DMS114 treated with DMSO at 0.1 percent for 48 hours (cell line): ENCODE data around the gene GNPNAT1.

ENCODE experiments used
- DNase-seq: peaks from one replicate; lab custom pipeline; 2025; ENCODE audit not compliant: unreplicated experiment; lab: John Stamatoyannopoulos, UW

Gene GNPNAT1

GRCh38 chr14:52791223-52792096 lies at the start of gene GNPNAT1:
GNPNAT1 (minus strand) TSS chr14:52791607; CDS start chr14:52784650, 6,957 bp downstream.
- DNase-seq: peak; percentile 69

- no peak for DNase-seq
Measured at GRCh38 chr14:52840877-52841276, 49.5 kb upstream of the GNPNAT1 start.

- DNase-seq: no peak
Measured at GRCh38 chr14:52837451-52837850, 46.0 kb upstream of the GNPNAT1 start.

GRCh38 chr14:52836063-52836462 lies 44.7 kb upstream of the GNPNAT1 start:
- DNase-seq: no peak

GRCh38 chr14:52835122-52835903 lies 43.9 kb upstream of the GNPNAT1 start:
- no peak for DNase-seq

GRCh38 chr14:52834440-52834842 lies 43.0 kb upstream of the GNPNAT1 start:
- no peak for DNase-seq

GRCh38 chr14:52833891-52834290 lies 42.5 kb upstream of the GNPNAT1 start:
- no peak for DNase-seq

- DNase-seq: no peak
Measured at GRCh38 chr14:52829527-52830185, 38.2 kb upstream of the GNPNAT1 start.

- DNase-seq: no peak
Measured at GRCh38 chr14:52827426-52827825, 36.0 kb upstream of the GNPNAT1 start.

- no peak for DNase-seq
Measured at GRCh38 chr14:52825085-52825484, 33.7 kb upstream of the GNPNAT1 start.

- no peak for DNase-seq
Measured at GRCh38 chr14:52824462-52824861, 33.1 kb upstream of the GNPNAT1 start.

GRCh38 chr14:52821805-52822250 lies 30.4 kb upstream of the GNPNAT1 start:
- no peak for DNase-seq

GRCh38 chr14:52808101-52808500 lies 16.7 kb upstream of the GNPNAT1 start:
- DNase-seq: no peak

- no peak for DNase-seq
Measured at GRCh38 chr14:52806115-52806514, 14.7 kb upstream of the GNPNAT1 start.

GRCh38 chr14:52802597-52802996 lies 11.2 kb upstream of the GNPNAT1 start:
- DNase-seq: no peak

- DNase-seq: no peak
Measured at GRCh38 chr14:52801014-52801712, 9.8 kb upstream of the GNPNAT1 start.

GRCh38 chr14:52798826-52799225 lies 7.4 kb upstream of the GNPNAT1 start:
- DNase-seq: no peak

GRCh38 chr14:52797653-52798052 lies 6.2 kb upstream of the GNPNAT1 start:
- DNase-seq: no peak

GRCh38 chr14:52793061-52793460 lies 1.7 kb upstream of the GNPNAT1 start:
- DNase-seq: no peak

GRCh38 chr14:52792097-52792415 lies 649 bp upstream of the GNPNAT1 start:
- DNase-seq: no peak

- no peak for DNase-seq
Measured at GRCh38 chr14:52790756-52791222, 618 bp downstream of the GNPNAT1 start.
